MCF 10A (cell line): ENCODE measurements around the gene RAC2. TPM values are rescaled to one million over a fixed set of nuclear protein-coding genes. Genes with fewer than 3 reads are reported as not detected.
"Not testable (repeated sequence)": the region's sequence is repeated elsewhere in the genome, so short reads cannot be mapped to it uniquely, and the experiment has no call there.

ENCODE experiments used
- BruUV-seq: library from RNA; stranded (reverse); fragments of 400-500 nt; replicated peaks from 2 replicates; lab custom pipeline; 2021; lab: Mats Ljungman, UMichigan
- CTCF ChIA-PET: fragments of 300-600 bp; sonication (Branson Sonifier 250); formaldehyde crosslinking; extraction: SDS; loops from one replicate; lab custom pipeline; 2021; ENCODE audit warnings: antibody characterized with exemption, inconsistent platforms; lab: Yijun Ruan, JAX
- POLR2A ChIA-PET: fragments of 300-600, 350-650 bp; sonication (Branson Sonifier 250); formaldehyde crosslinking; extraction: SDS; loops from one replicate; lab custom pipeline; 2020; ENCODE audit warnings: antibody characterized with exemption, inconsistent platforms; lab: Yijun Ruan, JAX
- DNase-seq: peaks from one replicate; pipeline ENCODE4 v3.0.0-alpha.2; 2018; ENCODE audit not compliant: unreplicated experiment
- H3K27ac Mint-ChIP-seq: one replicate; pipeline ENCODE4 v1.8.0; 2022; ENCODE audit warnings: mild to moderate bottlenecking, low read depth, mixed read lengths; ENCODE audit not compliant: unreplicated experiment
- H3K27me3 Mint-ChIP-seq: one replicate; pipeline ENCODE4 v1.8.0; 2022; ENCODE audit warnings: mixed read lengths; ENCODE audit not compliant: insufficient read depth, unreplicated experiment
- H3K36me3 Mint-ChIP-seq: one replicate; pipeline ENCODE4 v1.8.0; 2022; ENCODE audit warnings: mild to moderate bottlenecking, moderate library complexity, mixed read lengths; ENCODE audit not compliant: insufficient read depth, unreplicated experiment
- H3K4me1 Mint-ChIP-seq: one replicate; pipeline ENCODE4 v1.8.0; 2022; ENCODE audit warnings: mixed read lengths; ENCODE audit not compliant: insufficient read depth, unreplicated experiment
- H3K4me3 Mint-ChIP-seq: one replicate; pipeline ENCODE4 v1.8.0; 2022; ENCODE audit warnings: mild to moderate bottlenecking, moderate library complexity, mixed read lengths; ENCODE audit not compliant: unreplicated experiment
- H3K9me3 Mint-ChIP-seq: one replicate; pipeline ENCODE4 v1.8.0; 2022; ENCODE audit warnings: mixed read lengths; ENCODE audit not compliant: unreplicated experiment
- intact Hi-C: fragments of 100-400 bp; cut with micrococcal nuclease; formaldehyde crosslinking; loops from 2 replicates; pipeline ENCODE4 v1.14.1; 2022
- total RNA-seq: library from RNA; stranded (reverse); gene quantifications from 2 replicates; pipeline ENCODE4 v1.2.3, GENCODE V29; 2022
- TF ChIP-seq, protein P1 (sequence below): fragments of 200-600 bp; IDR thresholded peaks from one replicate; pipeline ENCODE4 v1.8.0; 2022; ENCODE audit warnings: antibody characterized with exemption, mild to moderate bottlenecking; ENCODE audit not compliant: unreplicated experiment

RAC2 gene
- total RNA-seq, 1 experiment from 2014 or later = 42.4 TPM

DNA sequence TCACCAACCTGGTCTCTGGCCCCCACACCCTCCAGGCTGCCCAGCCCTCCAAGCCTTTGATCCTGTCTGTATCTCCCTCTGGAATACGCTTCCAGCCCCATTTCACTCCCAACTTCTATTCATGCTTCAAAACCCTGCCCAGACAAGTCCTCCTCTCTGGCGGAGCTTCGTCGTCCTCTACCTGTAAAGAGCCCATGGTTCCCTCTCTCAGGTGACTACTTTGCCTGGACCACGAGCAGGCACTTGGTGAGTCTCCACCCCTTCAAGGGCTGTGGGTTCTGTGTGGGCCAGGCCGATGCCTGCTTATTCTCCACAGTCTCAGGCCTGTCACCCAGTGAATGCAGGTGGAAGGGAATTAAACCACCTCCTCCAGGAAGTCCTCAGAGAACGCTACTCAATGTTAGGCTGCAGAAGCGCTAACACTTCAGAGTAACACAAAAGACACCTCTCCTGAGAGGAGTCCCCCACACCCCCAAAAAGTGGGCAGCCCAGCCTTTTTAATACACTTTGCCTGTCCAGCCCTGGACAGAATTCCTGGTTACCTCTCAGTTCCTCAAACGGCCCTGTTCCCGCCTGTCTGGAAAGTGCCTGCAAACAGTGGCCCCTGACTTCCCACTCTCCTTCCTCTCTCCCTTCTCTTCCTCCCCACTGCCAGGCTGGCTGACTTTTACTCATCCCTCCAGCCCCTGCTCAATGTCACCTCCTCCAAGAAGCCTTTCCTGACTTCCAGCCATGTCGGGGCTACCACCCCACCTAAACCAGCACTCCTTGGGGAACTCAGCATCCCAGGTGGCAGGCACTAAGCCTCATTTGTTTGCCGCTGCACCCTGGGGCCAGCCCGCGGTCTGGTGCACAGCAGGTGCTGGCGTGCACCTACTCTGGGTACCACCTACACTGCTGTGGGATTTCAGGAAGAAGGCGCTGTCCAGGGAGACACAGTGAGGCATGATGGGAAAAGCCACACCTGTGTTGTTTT lies 9.0 kb downstream of the RAC2 start:
- Mint-ChIP-seq H3K27me3 (no peaks in the 10 kb centered on the region), H3K9me3 (no peaks in the 10 kb centered on the region), H3K27ac (no peak overlapping the region), H3K36me3 (peaks cover 14% of the 10 kb centered on the region), H3K4me1 (peaks cover 7% of the 10 kb centered on the region), H3K4me3 (no peak overlapping the region)
- ChIA-PET CTCF (no interaction called here), POLR2A (no interaction called here)
- intact Hi-C loops = no loop called here
- BruUV-seq = no TSS peak
- no peak for DNase-seq
- TF ChIP-seq, protein P1, sequence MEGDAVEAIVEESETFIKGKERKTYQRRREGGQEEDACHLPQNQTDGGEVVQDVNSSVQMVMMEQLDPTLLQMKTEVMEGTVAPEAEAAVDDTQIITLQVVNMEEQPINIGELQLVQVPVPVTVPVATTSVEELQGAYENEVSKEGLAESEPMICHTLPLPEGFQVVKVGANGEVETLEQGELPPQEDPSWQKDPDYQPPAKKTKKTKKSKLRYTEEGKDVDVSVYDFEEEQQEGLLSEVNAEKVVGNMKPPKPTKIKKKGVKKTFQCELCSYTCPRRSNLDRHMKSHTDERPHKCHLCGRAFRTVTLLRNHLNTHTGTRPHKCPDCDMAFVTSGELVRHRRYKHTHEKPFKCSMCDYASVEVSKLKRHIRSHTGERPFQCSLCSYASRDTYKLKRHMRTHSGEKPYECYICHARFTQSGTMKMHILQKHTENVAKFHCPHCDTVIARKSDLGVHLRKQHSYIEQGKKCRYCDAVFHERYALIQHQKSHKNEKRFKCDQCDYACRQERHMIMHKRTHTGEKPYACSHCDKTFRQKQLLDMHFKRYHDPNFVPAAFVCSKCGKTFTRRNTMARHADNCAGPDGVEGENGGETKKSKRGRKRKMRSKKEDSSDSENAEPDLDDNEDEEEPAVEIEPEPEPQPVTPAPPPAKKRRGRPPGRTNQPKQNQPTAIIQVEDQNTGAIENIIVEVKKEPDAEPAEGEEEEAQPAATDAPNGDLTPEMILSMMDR = no peak

DNA sequence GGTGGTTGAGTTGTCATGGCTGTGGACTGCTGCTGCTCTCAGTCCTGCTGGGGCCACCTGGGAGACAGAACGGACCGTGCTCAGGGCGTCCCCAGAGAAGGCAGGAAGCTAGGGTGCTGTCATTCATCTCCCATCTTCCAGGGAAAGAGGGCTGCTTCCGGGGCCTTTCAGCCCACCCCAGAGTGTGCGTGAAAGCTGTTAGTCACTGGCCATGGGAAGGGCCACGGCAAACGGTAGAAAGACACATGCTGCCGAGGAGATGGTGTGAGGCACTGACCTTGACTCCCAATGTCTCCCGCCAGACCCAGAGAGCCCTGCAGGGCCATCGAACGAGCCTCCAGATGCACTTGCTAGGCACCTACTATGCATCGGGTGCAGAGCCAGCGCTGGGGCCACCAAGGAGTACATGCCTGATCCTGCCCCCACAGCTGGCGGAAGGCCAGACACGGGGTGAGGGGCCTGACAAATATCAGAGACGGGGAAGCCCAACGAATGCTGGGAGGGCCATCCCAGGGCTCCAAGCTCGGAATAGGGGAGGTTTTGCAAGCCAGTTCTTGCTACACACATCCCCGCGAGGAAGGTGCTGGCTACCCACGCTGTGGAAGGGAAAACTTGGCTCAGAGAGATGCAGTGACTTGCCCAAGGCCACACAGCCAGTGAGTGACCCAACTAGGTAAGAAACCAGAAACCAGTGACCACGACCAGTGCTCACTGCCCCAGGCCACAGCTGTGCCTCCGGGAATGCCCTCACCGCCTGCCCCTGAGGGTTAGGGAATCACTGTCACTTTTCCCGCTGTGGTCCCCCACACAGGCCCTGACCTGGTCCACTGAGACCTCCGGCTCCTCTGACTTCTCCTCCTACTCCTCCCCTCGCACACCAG lies 10.1 kb downstream of the RAC2 start:
- H3K36me3 Mint-ChIP-seq = peaks cover 14% of the 10 kb centered on the region
- H3K4me3 Mint-ChIP-seq = no peak overlapping the region
- TF ChIP-seq, protein P1 = no peak
- H3K4me1 Mint-ChIP-seq = peaks cover 17% of the 10 kb centered on the region
- no peak overlapping the region for H3K27ac Mint-ChIP-seq
- ChIA-PET POLR2A (no interaction called here), CTCF (no interaction called here)
- no peaks in the 10 kb centered on the region for H3K9me3 Mint-ChIP-seq
- DNase-seq = no peak
- no peaks in the 10 kb centered on the region for H3K27me3 Mint-ChIP-seq
- intact Hi-C loops = no loop called here
- no TSS peak for BruUV-seq

DNA sequence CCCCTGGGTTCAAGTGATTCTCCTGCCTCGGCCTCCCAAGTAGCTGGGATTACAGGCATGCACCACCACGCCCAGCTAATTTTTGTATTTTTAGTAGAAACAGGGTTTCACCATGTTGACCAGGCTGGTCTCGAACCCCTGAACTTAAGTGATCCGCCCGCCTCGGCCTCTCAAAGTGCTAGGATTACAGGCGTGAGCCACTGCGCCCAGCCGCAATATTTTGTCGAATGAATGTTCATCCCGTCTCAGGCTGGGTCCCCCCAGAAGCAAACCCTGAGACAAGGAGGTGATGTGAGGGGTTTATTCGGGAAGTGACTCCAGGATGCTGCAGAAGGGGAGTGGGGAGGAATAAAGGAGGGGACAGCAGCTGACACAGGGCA lies 10.7 kb downstream of the RAC2 start:
- CTCF ChIA-PET = interaction anchor here (0.6 to 1.1 kb wide), 2 partner anchors 26 to 27 kb away, joined by 4 read pairs; no protein-coding TSS in a partner anchor
- POLR2A ChIA-PET, DNase-seq, H3K4me3 Mint-ChIP-seq, intact Hi-C loops, H3K9me3 Mint-ChIP-seq, BruUV-seq, H3K27me3 Mint-ChIP-seq, H3K27ac Mint-ChIP-seq: not testable (repeated sequence)
- Mint-ChIP-seq H3K4me1 (peaks cover 23% of the 10 kb centered on the region), H3K36me3 (peaks cover 14% of the 10 kb centered on the region)

DNA sequence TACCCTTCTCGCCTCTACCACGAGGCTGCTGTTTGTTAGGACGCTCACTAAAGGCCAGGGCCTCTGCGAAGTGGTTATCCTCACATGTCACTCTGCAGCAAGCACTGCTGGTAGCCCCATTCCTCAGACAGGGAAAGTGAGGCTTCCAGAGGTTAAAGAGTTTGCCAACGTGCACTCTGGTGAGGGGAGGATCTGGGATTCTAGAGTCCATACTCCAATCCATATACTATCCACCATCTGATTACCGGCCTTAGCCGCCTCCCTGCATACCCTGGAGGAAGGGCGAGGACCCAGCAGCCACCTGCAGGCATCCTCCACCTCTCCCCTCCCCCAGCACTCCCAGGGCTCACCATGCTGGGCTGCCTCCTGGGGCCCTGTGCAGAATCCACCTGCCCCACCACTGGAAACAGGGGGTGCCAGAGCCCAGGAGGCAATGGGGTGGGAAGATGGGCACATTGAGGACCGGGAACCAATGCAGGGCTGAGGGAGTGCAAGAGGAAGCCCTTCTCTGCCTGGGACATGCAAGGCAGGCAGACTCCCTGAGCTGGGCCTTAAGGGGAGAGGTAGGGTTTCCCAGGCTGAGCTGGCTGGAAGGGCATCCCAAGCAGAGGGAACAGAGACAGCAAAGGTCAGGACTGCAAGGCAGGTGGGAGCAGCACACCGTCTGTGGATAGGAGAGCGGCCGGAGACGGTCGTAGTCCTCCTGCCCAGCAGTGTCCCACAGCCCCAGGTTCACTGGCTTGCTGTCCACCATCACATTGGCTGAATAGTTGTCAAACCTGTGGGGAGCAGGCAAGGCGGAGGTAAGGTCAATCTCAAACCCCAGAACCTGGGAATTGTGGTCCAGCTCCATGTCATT lies 11.7 kb downstream of the RAC2 start:
- POLR2A ChIA-PET = no interaction called here
- H3K9me3 Mint-ChIP-seq = no peaks in the 10 kb centered on the region

More for the DNA sequence above, 11.7 kb downstream of the RAC2 start:
- CTCF ChIA-PET = interaction anchor here (0.6 to 1.1 kb wide), 4 partner anchors 27 to 497 kb away, joined by 3 to 4 read pairs (median 4); no protein-coding TSS in a partner anchor
- TF ChIP-seq, protein P1 = no peak
- H3K27me3 Mint-ChIP-seq = no peaks in the 10 kb centered on the region
- peaks cover 7% of the 10 kb centered on the region for H3K36me3 Mint-ChIP-seq
- H3K27ac Mint-ChIP-seq = no peak overlapping the region
- BruUV-seq = no TSS peak
- no peak for DNase-seq
- H3K4me3 Mint-ChIP-seq = no peak overlapping the region
- H3K4me1 Mint-ChIP-seq = peaks cover 27% of the 10 kb centered on the region
- intact Hi-C loops = no loop called here
